K562 (cell line): Measurements from ENCODE around the gene PLXDC2. TPM values are rescaled to one million over a fixed set of nuclear protein-coding genes. Genes with fewer than 3 reads are reported as not detected.

ENCODE experiments used
- ATAC-seq: fragments of 200-7000 bp; cut with Tn5 transposase; 3 replicates; pipeline ENCODE4 v1.9.1; 2020; ENCODE audit warnings: moderate library complexity
- BruUV-seq: library from RNA; stranded (reverse); fragments of 400-500 nt; replicated peaks from 2 replicates; lab custom pipeline; 2021; lab: Mats Ljungman, UMichigan
- CTCF ChIA-PET: fragments of 300-600 bp; formaldehyde crosslinking; extraction: SDS; loops from one replicate; lab custom pipeline; 2021; ENCODE audit warnings: low intra/inter-chr PET ratio; lab: Yijun Ruan, JAX
- POLR2A ChIA-PET: fragments of 300-600, 350-650 bp; sonication (Branson Sonifier 250); formaldehyde crosslinking; extraction: SDS; loops from one replicate; lab custom pipeline; 2021; ENCODE audit warnings: antibody characterized with exemption, inconsistent platforms; lab: Yijun Ruan, JAX
- DNase-seq, 4 experiments: peaks; one replicate each; pipeline versions ENCODE4 v3.0.0 to v3.0.0-alpha.2; 2011 to 2018; ENCODE audit warnings: low spot score in 3 of 4, mixed read lengths in 3 of 4; ENCODE audit errors: extremely low read depth in 1 of 4
- FAIRE-seq: peaks from 2 replicates; lab custom pipeline; 2011; peaks lifted over from hg19 to GRCh38; lab: Jason Lieb, UNC
- H2AFZ ChIP-seq: 2 replicates; pipeline ENCODE4 v1.6.0; 2011; ENCODE audit warnings: low read depth, low read length, control low read depth, inconsistent platforms
- H3K27ac ChIP-seq: fragments of 200-600 bp; 3 replicates; pipeline ENCODE4 v1.8.0; 2011; ENCODE audit warnings: low read depth, mild to moderate bottlenecking, control low read depth, inconsistent platforms, low read length, moderate library complexity, mixed read lengths; ENCODE audit errors: extremely low read depth
- H3K27me3 ChIP-seq, 2 experiments: fragments of 300-600 bp in 1 of 2; 2 replicates in 1 of 2; 3 replicates in 1 of 2; pipeline versions ENCODE4 v1.6.0 to v1.8.0; 2011; ENCODE audit warnings: inconsistent platforms in 2 of 2, low read length in 2 of 2, mild to moderate bottlenecking in 1 of 2, mixed read lengths in 1 of 2, moderate library complexity in 1 of 2; ENCODE audit not compliant: control insufficient read depth in 2 of 2, insufficient read depth in 2 of 2
- H3K36me3 ChIP-seq: fragments of 300-600 bp; 3 replicates; pipeline ENCODE4 v1.8.0; 2011; ENCODE audit warnings: mild to moderate bottlenecking, low read length, inconsistent platforms; ENCODE audit not compliant: control insufficient read depth, insufficient read depth
- H3K4me1 ChIP-seq, 2 experiments: fragments of 200-600 bp in 1 of 2; replicated peaks in 1 of 2; 2 replicates in 1 of 2; 3 replicates in 1 of 2; pipeline versions ENCODE4 v1.5.1 to v1.8.0; 2011; ENCODE audit warnings: inconsistent platforms in 2 of 2, low read length in 2 of 2, mild to moderate bottlenecking in 1 of 2, mixed read lengths in 1 of 2, moderate library complexity in 1 of 2; ENCODE audit not compliant: control insufficient read depth in 2 of 2, insufficient read depth in 2 of 2
- H3K4me2 ChIP-seq: 2 replicates; pipeline ENCODE4 v1.6.1; 2011; ENCODE audit warnings: low read length, control low read depth, inconsistent platforms, mixed read lengths; ENCODE audit not compliant: insufficient read depth
- H3K4me3 ChIP-seq: fragments of 200-600 bp; sonication (generic), shearing (Covaris generic); 2 replicates; pipeline ENCODE4 v1.5.1; 2016; ENCODE audit warnings: control low read depth, inconsistent platforms
- H3K79me2 ChIP-seq: fragments of 200-600 bp; 3 replicates; pipeline ENCODE4 v1.8.0; 2011; ENCODE audit warnings: low read length, inconsistent platforms; ENCODE audit not compliant: control insufficient read depth, insufficient read depth
- H3K9ac ChIP-seq, 2 experiments: 2 replicates each; pipeline versions ENCODE4 v1.6.0 to v1.6.1; 2011; ENCODE audit warnings: low read depth in 2 of 2, low read length in 2 of 2, control low read depth in 1 of 2, inconsistent platforms in 1 of 2, mild to moderate bottlenecking in 1 of 2, mixed read lengths in 1 of 2; ENCODE audit not compliant: insufficient read depth in 1 of 2
- H3K9me1 ChIP-seq: one replicate; pipeline ENCODE4 v1.6.0; 2011; ENCODE audit warnings: inconsistent platforms, mild to moderate bottlenecking, low read length, moderate library complexity; ENCODE audit not compliant: control insufficient read depth, insufficient read depth
- H3K9me3 ChIP-seq: replicated peaks from 2 replicates; pipeline ENCODE4 v1.5.1; 2011; ENCODE audit warnings: low read depth, low read length, inconsistent platforms; ENCODE audit not compliant: control insufficient read depth, insufficient read depth
- H4K20me1 ChIP-seq: replicated peaks from 2 replicates; pipeline ENCODE4 v1.6.1; 2011; ENCODE audit warnings: low read length, inconsistent platforms, mixed read lengths; ENCODE audit not compliant: control insufficient read depth, insufficient read depth
- CEBPB ChIP-seq: fragments of 450-650 bp; IDR thresholded peaks from 2 replicates; pipeline ENCODE4 v1.6.1; 2016; ENCODE audit warnings: missing genetic modification characterization, missing compliant biosample characterization
- DACH1 ChIP-seq: fragments of 450-650 bp; IDR thresholded peaks from 2 replicates; pipeline ENCODE4 v1.6.1; 2018; ENCODE audit not compliant: partially characterized antibody
- EP400 ChIP-seq: fragments of 450-650 bp; IDR thresholded peaks from 2 replicates; pipeline ENCODE4 v1.6.1; 2017; ENCODE audit warnings: antibody characterized with exemption, mild to moderate bottlenecking, moderate library complexity
- FOXA3 ChIP-seq, 2 experiments: fragments of 450-650 bp in 1 of 2; sonication (generic) in 1 of 2; formaldehyde crosslinking; IDR thresholded peaks in 1 of 2; conservative IDR thresholded peaks in 1 of 2; 2 replicates each; pipeline versions ENCODE4 v1.4.0 to v1.8.0; 2020 to 2022; ENCODE audit warnings: mild to moderate bottlenecking in 2 of 2, missing genetic modification reagents in 1 of 2
- ILK ChIP-seq: fragments of 450-650 bp; IDR thresholded peaks from 2 replicates; pipeline ENCODE4 v1.6.1; 2016; ENCODE audit warnings: missing genetic modification characterization, low read depth, mild to moderate bottlenecking, missing compliant biosample characterization, moderate library complexity, borderline replicate concordance
- KAT7 ChIP-seq: sonication (generic); formaldehyde crosslinking; IDR thresholded peaks from 2 replicates; pipeline ENCODE4 v1.8.0; 2022; ENCODE audit warnings: missing genetic modification reagents, mild to moderate bottlenecking, borderline replicate concordance
- KDM5B ChIP-seq: fragments of 200-600 bp; sonication (generic); IDR thresholded peaks from 2 replicates; pipeline ENCODE4 v1.6.1; 2012; ENCODE audit warnings: low read depth, mild to moderate bottlenecking, moderate library complexity, low read length, control low read depth, inconsistent platforms; ENCODE audit not compliant: insufficient replicate concordance
- MTA3 ChIP-seq: fragments of 450-650 bp; formaldehyde crosslinking; IDR thresholded peaks from 2 replicates; pipeline ENCODE4 v1.6.1; 2017; ENCODE audit warnings: mild to moderate bottlenecking, borderline replicate concordance
- MYNN ChIP-seq, 2 experiments: sonication (generic); formaldehyde crosslinking in 1 of 2; IDR thresholded peaks; 2 replicates each; pipeline versions ENCODE4 v1.5.0 to v1.6.1; 2016 to 2020; ENCODE audit warnings: antibody characterized with exemption in 1 of 2, missing genetic modification reagents in 1 of 2
- NFE2 ChIP-seq: IDR thresholded peaks from 2 replicates; pipeline ENCODE4 v1.6.1; 2014; ENCODE audit warnings: antibody characterized with exemption, low read depth
- SRSF7 ChIP-seq: fragments of 200-400 bp; formaldehyde crosslinking; optimal IDR thresholded peaks from 2 replicates; pipeline ENCODE3; 2017; ENCODE audit warnings: mild to moderate bottlenecking, low read depth, low read length
- ZNF444 ChIP-seq: fragments of 250-450 bp; sonication (Bioruptor Pico); IDR thresholded peaks from 2 replicates; pipeline ENCODE4 v1.4.0; 2020; ENCODE audit warnings: mild to moderate bottlenecking, moderate library complexity
- ZNF644 ChIP-seq: fragments of 200-800 bp; sonication (Bioruptor generic); IDR thresholded peaks from 2 replicates; pipeline ENCODE4 v1.6.1; 2016; ENCODE audit warnings: low read depth, missing genetic modification characterization, missing compliant biosample characterization
- ZNF655 ChIP-seq: fragments of 250-450 bp; sonication (Bioruptor Pico); IDR thresholded peaks from 2 replicates; pipeline ENCODE4 v1.5.0; 2021
- WGBS: fragments of 100-300 bp; shearing (Covaris generic); methylation state at CpG from one replicate; pipeline ENCODE4 v1.1.6; 2016; ENCODE audit warnings: low coverage, mixed read lengths; ENCODE audit not compliant: insufficient coverage; ENCODE audit errors: missing lambda C conversion rate; 5-methylcytosine and 5-hydroxymethylcytosine counted together
- in situ Hi-C: fragments of 300-500 bp; cut with MboI; formaldehyde crosslinking; loops from 4 replicates; pipeline ENCODE4 v1.15.0; 2018; ENCODE audit warnings: inconsistent platforms, mixed read lengths
- intact Hi-C: fragments of 100-400 bp; cut with micrococcal nuclease; formaldehyde crosslinking; loops from 2 replicates; pipeline ENCODE4 v1.14.2; 2022
- polyA plus RNA-seq, 8 experiments: library from polyadenylated mRNA; depleted of rRNA in 4 of 8; stranded (reverse) in 5 of 8; unstranded in 3 of 8; fragments of >200 nt; fragmentation: Nextera tagmentation in 2 of 8; fragmentation: Illumina TruSeq in 1 of 8; extraction: Ambion mirVana in 2 of 8; extraction: Trizol in 1 of 8; gene quantifications; 2 replicates each; pipeline versions ENCODE4 v1.2.1 to v1.2.3, GENCODE V29; 2011 to 2014; ENCODE audit warnings: inconsistent platforms in 1 of 8, missing spikeins in 1 of 8
- total RNA-seq, 7 experiments: library from RNA; depleted of rRNA in 6 of 7; stranded (reverse); fragments of >200 nt in 6 of 7; fragmentation: Illumina TruSeq in 2 of 7; extraction: Trizol in 2 of 7; gene quantifications; 2 replicates each; pipeline versions ENCODE4 v1.2.1 to v1.2.3, GENCODE V29; 2011 to 2021; ENCODE audit warnings: low replicate concordance in 1 of 7

The PLXDC2 gene
- total and polyA plus RNA-seq, 9 of the 15 experiments (the other 6 are each of a cell fraction or from before 2014, with no cell fraction given): 0.01 to 0.33 (median 0.10) TPM; not detected in 3

DNA sequence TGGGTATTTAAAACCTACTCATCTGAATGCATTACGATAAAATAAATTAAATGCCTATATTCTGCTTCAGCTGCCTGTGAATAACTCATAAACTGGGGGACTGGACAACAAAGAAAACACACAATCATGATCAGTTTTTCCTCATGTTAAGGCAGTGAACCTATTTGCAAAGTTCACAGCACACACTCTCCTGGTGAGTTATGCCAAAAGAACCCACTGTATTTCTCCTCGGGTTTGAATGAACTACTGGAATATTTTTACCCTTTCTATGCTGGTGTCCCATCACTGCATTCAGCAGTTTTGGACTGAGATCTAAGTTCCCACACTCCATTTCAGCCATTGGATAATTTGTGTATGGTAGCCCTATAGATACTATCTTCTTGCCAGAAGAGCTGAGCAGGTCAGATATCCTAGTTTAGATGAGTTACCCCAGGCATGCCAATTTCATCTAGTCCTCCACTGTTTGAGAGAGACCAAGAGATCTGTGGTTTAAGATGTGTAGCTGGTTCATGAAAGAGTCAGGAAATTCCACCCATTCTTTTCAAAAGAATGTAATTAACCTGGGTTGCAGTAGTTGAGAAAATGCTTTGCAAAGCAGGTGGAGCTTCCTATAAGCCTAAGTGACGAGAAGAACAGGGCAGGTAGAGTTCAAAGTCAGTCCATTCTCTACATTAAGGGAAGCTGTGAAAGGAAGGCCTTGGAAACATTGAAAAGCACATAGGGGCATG lies 101.7 kb downstream of the PLXDC2 start:
- Histone ChIP-seq H3K4me1 (no peaks in the 10 kb centered on the region), H3K4me3 (no peak overlapping the region), H3K9me3 (0 out of 2 replicates have a peak, but pooled peaks cover 2% of the 10 kb centered on the region), H3K9me1 (no peaks in the 10 kb centered on the region), H4K20me1 (no peaks in the 10 kb centered on the region), H3K4me2 (no peak overlapping the region), H3K27me3 (no peaks in the 10 kb centered on the region), H3K9ac (no peak overlapping the region), H3K79me2 (no peaks in the 10 kb centered on the region), H3K36me3 (no peaks in the 10 kb centered on the region), H3K27ac (no peak overlapping the region), H2AFZ (no peak overlapping the region)
- intact Hi-C loops (no loop called here), in situ Hi-C loops (no loop called here)
- no peak for DNase-seq
- no TSS peak for BruUV-seq
- ATAC-seq: no peak
- ChIA-PET CTCF (no interaction called here), POLR2A (interaction anchor here (0.6 kb wide), 1 partner anchor 1163 kb away, joined by 3 read pairs; no protein-coding TSS in a partner anchor)
- 0% methylated on average over 3 of the region's 3 CpGs for WGBS
- FAIRE-seq: no peak
- TF ChIP-seq ILK (tag): no peak
- TF ChIP-seq MTA3: no peak
- no peak for TF ChIP-seq NFE2
- no peak for TF ChIP-seq KAT7 (CRISPR knock-in tag)
- no peak for TF ChIP-seq SRSF7
- no peak for TF ChIP-seq DACH1
- TF ChIP-seq KDM5B: no peak
- no peak for TF ChIP-seq CEBPB
- TF ChIP-seq ZNF644 (tag): no peak
- no peak for TF ChIP-seq FOXA3 (CRISPR knock-in tag; conservative IDR thresholded peaks at IDR 0.05 in 1 of 2, IDR thresholded peaks at IDR 0.05 in 1 of 2)
- no peak for TF ChIP-seq EP400
- no peak for TF ChIP-seq ZNF444 (CRISPR knock-in tag)
- no peak for TF ChIP-seq MYNN (IDR thresholded peaks at IDR 0.05)
- TF ChIP-seq MYNN (CRISPR knock-in tag; IDR thresholded peaks at IDR 0.05): no peak
- no peak for TF ChIP-seq ZNF655 (CRISPR knock-in tag)
